T-helper 1 cell treated with Interleukin-12 subunit alpha and Interleukin-12 subunit beta and Interleukin-4 antibody, amounts not matched to agents 30 ng/mL and 1 ng/mL, for 36 hours (primary cell): Measurements from ENCODE around the gene RALGAPB. TPM values are rescaled to one million over a fixed set of nuclear protein-coding genes. Genes with fewer than 3 reads are reported as not detected.
"Not testable (repeated sequence)": the region's sequence is repeated elsewhere in the genome, so short reads cannot be mapped to it uniquely, and the experiment has no call there.

ENCODE experiments used
- intact Hi-C: fragments of 100-400 bp; cut with micrococcal nuclease; formaldehyde crosslinking; loops from one replicate; pipeline ENCODE4 v1.15.1; 2024
- total RNA-seq: library from RNA; stranded (reverse); gene quantifications from 2 replicates; pipeline ENCODE4 v1.2.3, GENCODE V29; 2022

Gene RALGAPB
- total RNA-seq, 1 donor from 2014 or later, result 38.0 TPM

- intact Hi-C loops, result no loop called here
These were observed 108.4 kb downstream of the RALGAPB start, which contains the start of gene ADIG for GRCh38 chr20:38581013-38581412. TSS of gene ADIG (plus strand) at chr20:38581197. CDS start at chr20:38581251, 54 bp downstream.

- intact Hi-C loops, result no loop called here
These were observed 109.3 kb downstream of the RALGAPB start for GRCh38 chr20:38581830-38582358.

GRCh38 chr20:38583306-38583705, 110.7 kb downstream of the RALGAPB start:
- intact Hi-C loops, result no loop called here

- intact Hi-C loops, result no loop called here
These were observed 111.6 kb downstream of the RALGAPB start for GRCh38 chr20:38584099-38584763.

GRCh38 chr20:38585404-38586180, 112.9 kb downstream of the RALGAPB start:
- intact Hi-C loops, result no loop called here

- intact Hi-C loops, result no loop called here
These were observed 113.5 kb downstream of the RALGAPB start for GRCh38 chr20:38586181-38586525.

- intact Hi-C loops, result no loop called here
These were observed 115.7 kb downstream of the RALGAPB start for GRCh38 chr20:38588303-38588702.

GRCh38 chr20:38589351-38589750, 116.7 kb downstream of the RALGAPB start:
- intact Hi-C loops, result no loop called here

- intact Hi-C loops, result no loop called here
These were observed 117.5 kb downstream of the RALGAPB start for GRCh38 chr20:38589967-38590675.

GRCh38 chr20:38590676-38591473, 118.2 kb downstream of the RALGAPB start:
- intact Hi-C loops, result no loop called here

- intact Hi-C loops, result no loop called here
These were observed 119.1 kb downstream of the RALGAPB start for GRCh38 chr20:38591474-38592410.

GRCh38 chr20:38592411-38592790, 119.8 kb downstream of the RALGAPB start:
- intact Hi-C loops, result not testable (repeated sequence)

- intact Hi-C loops, result not testable (repeated sequence)
These were observed 121.6 kb downstream of the RALGAPB start for GRCh38 chr20:38594281-38594680.

- intact Hi-C loops, result not testable (repeated sequence)
These were observed 123.2 kb downstream of the RALGAPB start for GRCh38 chr20:38595886-38596285.

- intact Hi-C loops, result no loop called here
These were observed 126.8 kb downstream of the RALGAPB start for GRCh38 chr20:38599410-38599882.

GRCh38 chr20:38600057-38600456, 127.4 kb downstream of the RALGAPB start:
- intact Hi-C loops, result no loop called here

GRCh38 chr20:38601216-38602184, 128.9 kb downstream of the RALGAPB start, which contains the start of gene ARHGAP40:
TSS of gene ARHGAP40 (plus strand) at chr20:38601809.
- intact Hi-C loops, result no loop called here

GRCh38 chr20:38602185-38602581, 129.5 kb downstream of the RALGAPB start:
- intact Hi-C loops, result no loop called here

- intact Hi-C loops, result no loop called here
These were observed 130.6 kb downstream of the RALGAPB start for GRCh38 chr20:38603286-38603685.
